Mucosa of stomach (tissue), 1 donor: ENCODE data around the gene HNRNPLL.
"Not testable (repeated sequence)": the region's sequence is repeated elsewhere in the genome, so short reads cannot be mapped to it uniquely, and the experiment has no call there.

ENCODE experiments used
- H3K27me3 ChIP-seq: one replicate; pipeline ENCODE4 v1.7.0; 2013; ENCODE audit warnings: mild to moderate bottlenecking, low read length; ENCODE audit not compliant: control insufficient read depth, insufficient read depth
- H3K36me3 ChIP-seq: one replicate; pipeline ENCODE4 v1.7.0; 2013; ENCODE audit warnings: low read length; ENCODE audit not compliant: control insufficient read depth, insufficient read depth
- H3K4me1 ChIP-seq: one replicate; pipeline ENCODE4 v1.7.0; 2013; ENCODE audit warnings: mild to moderate bottlenecking, low read length; ENCODE audit not compliant: control insufficient read depth, insufficient read depth
- H3K4me3 ChIP-seq: one replicate; pipeline ENCODE4 v1.7.0; 2013; ENCODE audit warnings: low read length
- H3K9ac ChIP-seq: one replicate; pipeline ENCODE4 v1.7.0; 2013; ENCODE audit warnings: mild to moderate bottlenecking, low read length, moderate library complexity
- H3K9me3 ChIP-seq: one replicate; pipeline ENCODE4 v1.7.0; 2013; ENCODE audit warnings: mild to moderate bottlenecking, low read length, moderate library complexity; ENCODE audit not compliant: control insufficient read depth
- donor health status: Pancreatic carcinoma.

The HNRNPLL gene

GRCh38 chr2:38613849-38614213 is 11.1 kb upstream of the HNRNPLL start:
- Histone ChIP-seq H3K9ac (no peak overlapping the region), H3K4me1 (peaks cover 32% of the 10 kb centered on the region), H3K9me3 (no peaks in the 10 kb centered on the region), H3K27me3 (no peaks in the 10 kb centered on the region), H3K4me3 (no peak overlapping the region), H3K36me3 (no peaks in the 10 kb centered on the region)

GRCh38 chr2:38613126-38613848 is 10.6 kb upstream of the HNRNPLL start:
- Histone ChIP-seq H3K9me3 (no peaks in the 10 kb centered on the region), H3K27me3 (no peaks in the 10 kb centered on the region), H3K4me1 (peaks cover 32% of the 10 kb centered on the region), H3K4me3 (no peak overlapping the region), H3K9ac (peak overlapping the region; percentile 32), H3K36me3 (no peaks in the 10 kb centered on the region)

GRCh38 chr2:38610851-38611801 is 8.4 kb upstream of the HNRNPLL start:
- H3K36me3 ChIP-seq = no peaks in the 10 kb centered on the region
- H3K4me1 ChIP-seq = peaks cover 32% of the 10 kb centered on the region
- no peak overlapping the region for H3K4me3 ChIP-seq
- H3K27me3 ChIP-seq = no peaks in the 10 kb centered on the region
- no peak overlapping the region for H3K9ac ChIP-seq
- H3K9me3 ChIP-seq = no peaks in the 10 kb centered on the region

GRCh38 chr2:38609246-38609645 is 6.5 kb upstream of the HNRNPLL start:
- H3K9ac ChIP-seq, H3K4me3 ChIP-seq, H3K9me3 ChIP-seq, H3K27me3 ChIP-seq, H3K36me3 ChIP-seq: not testable (repeated sequence)
- H3K4me1 ChIP-seq = peaks cover 32% of the 10 kb centered on the region

- Histone ChIP-seq H3K27me3 (no peaks in the 10 kb centered on the region), H3K36me3 (no peaks in the 10 kb centered on the region), H3K4me3 (no peak overlapping the region), H3K4me1 (peaks cover 28% of the 10 kb centered on the region), H3K9ac (no peak overlapping the region), H3K9me3 (no peaks in the 10 kb centered on the region)
Measured at GRCh38 chr2:38608755-38609154, 6.0 kb upstream of the HNRNPLL start.

- H3K36me3 ChIP-seq = no peaks in the 10 kb centered on the region
- H3K4me1 ChIP-seq = no peaks in the 10 kb centered on the region
- H3K9me3 ChIP-seq = no peaks in the 10 kb centered on the region
- no peak overlapping the region for H3K4me3 ChIP-seq
- H3K9ac ChIP-seq = no peak overlapping the region
- H3K27me3 ChIP-seq = no peaks in the 10 kb centered on the region
Measured at GRCh38 chr2:38605298-38605830, 2.6 kb upstream of the HNRNPLL start.

- H3K9me3 ChIP-seq = no peaks in the 10 kb centered on the region
- peaks cover 6% of the 10 kb centered on the region for H3K4me1 ChIP-seq
- peak overlapping the region; percentile 63 for H3K9ac ChIP-seq
- H3K4me3 ChIP-seq = peak overlapping the region; percentile 71
- H3K27me3 ChIP-seq = no peaks in the 10 kb centered on the region
- H3K36me3 ChIP-seq = no peaks in the 10 kb centered on the region
Measured at GRCh38 chr2:38603402-38604290, 918 bp upstream of the HNRNPLL start.

GRCh38 chr2:38602136-38602731 is 494 bp downstream of the HNRNPLL start:
- H3K36me3 ChIP-seq = no peaks in the 10 kb centered on the region
- H3K4me1 ChIP-seq = peaks cover 11% of the 10 kb centered on the region
- no peaks in the 10 kb centered on the region for H3K9me3 ChIP-seq
- H3K4me3 ChIP-seq = peak overlapping the region; percentile 1
- H3K27me3 ChIP-seq = no peaks in the 10 kb centered on the region
- peak overlapping the region; percentile 94 for H3K9ac ChIP-seq

GRCh38 chr2:38601463-38602135 is 1.1 kb downstream of the HNRNPLL start:
- Histone ChIP-seq H3K9me3 (no peaks in the 10 kb centered on the region), H3K9ac (peak overlapping the region; percentile 94), H3K36me3 (no peaks in the 10 kb centered on the region), H3K27me3 (no peaks in the 10 kb centered on the region), H3K4me3 (peak overlapping the region; percentile 1), H3K4me1 (peaks cover 13% of the 10 kb centered on the region)

- Histone ChIP-seq H3K9me3 (no peaks in the 10 kb centered on the region), H3K4me3 (peak overlapping the region; percentile 1), H3K4me1 (peaks cover 13% of the 10 kb centered on the region), H3K27me3 (no peaks in the 10 kb centered on the region), H3K36me3 (no peaks in the 10 kb centered on the region), H3K9ac (peak overlapping the region; percentile 94)
Measured at GRCh38 chr2:38600921-38601455, 1.7 kb downstream of the HNRNPLL start.
